Activated T-cell treated with anti-CD3 and anti-CD28 coated beads, Interleukin-2, amount 50 U/mL, for 1 hour (primary cell): ENCODE results near the gene AFF3.
A peak's percentile ranks its signal among the peaks of the same experiment; 100 is the strongest.

Source experiments
- DNase-seq: peaks from one replicate; pipeline ENCODE4 v3.0.0-alpha.2; 2020

Gene AFF3

GRCh38 chr2:99572373-99573164 is 569.8 kb downstream of the AFF3 start:
- no peak for DNase-seq

- DNase-seq, result no peak
Observed at GRCh38 chr2:99571954-99572353, 570.4 kb downstream of the AFF3 start.

DNA sequence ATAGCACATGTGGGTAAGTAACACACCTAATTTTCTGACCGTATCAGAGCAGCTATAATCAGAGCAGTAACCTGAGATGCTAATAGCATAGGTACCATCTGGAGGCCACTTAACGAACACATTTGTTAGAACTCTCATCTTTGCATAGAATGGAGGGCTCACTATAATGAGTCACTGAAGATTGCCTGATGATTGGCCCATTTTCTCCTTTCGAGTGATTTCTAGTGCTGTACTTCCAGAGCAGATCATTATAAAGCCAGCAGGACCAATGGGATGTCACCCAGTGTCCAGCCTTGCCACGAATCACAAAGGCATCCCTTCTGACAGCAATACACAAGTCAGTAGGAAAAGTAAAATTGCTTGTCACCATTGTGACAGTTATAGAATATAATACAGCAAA is 570.9 kb downstream of the AFF3 start:
- no peak for DNase-seq

DNA sequence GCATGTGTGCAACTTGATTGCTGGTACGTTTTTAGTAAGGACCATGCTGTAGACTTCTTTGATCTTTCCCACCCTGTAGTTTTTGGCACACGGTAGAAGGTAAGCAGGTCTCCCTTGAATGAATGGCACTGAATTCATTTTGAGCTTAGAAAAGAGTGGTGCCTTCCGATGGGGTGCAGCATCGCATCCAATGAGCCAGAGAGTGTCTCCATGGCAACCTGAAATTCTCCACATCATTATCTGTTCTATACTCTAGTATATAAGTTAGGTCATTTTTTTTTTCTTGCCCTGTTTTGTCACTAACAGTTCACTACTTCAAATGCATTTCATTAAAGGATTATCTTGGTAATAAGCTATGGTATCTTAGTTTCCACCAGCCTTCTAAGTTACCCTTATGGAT is 571.4 kb downstream of the AFF3 start:
- no peak for DNase-seq

GRCh38 chr2:99569386-99569785 is 573.0 kb downstream of the AFF3 start:
- no peak for DNase-seq

GRCh38 chr2:99565227-99565626 is 577.2 kb downstream of the AFF3 start:
- no peak for DNase-seq

DNA sequence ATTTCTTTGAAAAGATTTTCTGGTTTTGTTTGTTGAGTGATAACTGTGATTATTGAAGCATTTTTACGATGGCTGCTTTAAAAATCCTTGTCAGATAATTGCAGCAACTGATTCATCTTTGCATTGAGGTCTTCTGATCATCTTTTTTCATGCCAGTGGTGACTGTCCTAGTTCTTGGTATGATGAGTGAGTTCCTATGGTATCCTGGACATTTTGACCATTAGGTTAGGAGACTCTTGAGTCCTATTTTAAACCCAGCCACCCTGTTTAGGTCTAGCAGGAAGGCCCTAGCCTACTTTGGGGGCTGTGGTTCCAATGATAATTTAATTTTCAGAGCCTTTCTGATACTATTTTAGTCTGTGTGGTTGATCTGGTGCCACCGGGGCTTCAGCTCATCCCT is 579.9 kb downstream of the AFF3 start:
- DNase-seq, result no peak

DNA sequence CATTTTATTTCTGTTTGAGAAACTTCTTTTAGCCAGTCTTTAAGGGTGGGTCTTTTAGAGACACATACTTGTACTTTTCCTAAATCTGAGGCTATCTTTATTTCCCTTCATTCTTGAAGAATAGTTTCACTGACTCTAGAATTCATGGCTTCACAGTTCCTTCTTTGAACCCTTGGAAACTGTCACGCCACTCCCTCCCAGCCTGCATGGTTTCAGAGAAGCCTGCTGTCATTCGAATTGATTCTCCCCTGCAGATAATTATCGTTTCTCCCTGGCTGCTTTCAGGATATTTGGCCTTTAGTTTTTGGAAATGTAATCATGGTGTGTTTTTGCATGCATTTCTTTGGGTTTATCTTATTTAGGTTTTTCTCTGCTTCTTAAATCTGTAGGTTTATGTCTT is 580.6 kb downstream of the AFF3 start:
- DNase-seq, result no peak

- peak; percentile 86 for DNase-seq
Observed at GRCh38 chr2:99559075-99559662, 583.2 kb downstream of the AFF3 start.

DNA sequence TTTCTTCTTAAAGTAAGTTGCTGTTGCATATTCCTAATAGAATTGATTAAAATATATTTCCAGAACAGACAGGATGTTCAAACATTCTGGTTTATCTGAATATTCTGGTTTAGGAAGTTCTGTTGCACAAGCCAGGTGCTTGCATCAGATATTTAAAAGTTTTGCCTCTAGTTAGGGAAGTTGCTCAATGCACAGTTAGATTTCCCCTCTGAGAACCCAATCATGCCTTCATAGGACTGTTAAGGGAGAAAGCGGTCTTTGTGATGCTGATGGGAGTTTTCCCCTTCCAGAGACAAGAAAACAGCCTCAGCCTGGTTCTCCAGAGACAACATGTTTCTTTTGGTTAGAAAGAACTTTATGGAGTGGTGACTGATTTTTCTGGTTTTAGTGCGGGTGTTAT is 587.0 kb downstream of the AFF3 start:
- DNase-seq, result no peak

- no peak for DNase-seq
Observed at GRCh38 chr2:99554871-99555270, 587.5 kb downstream of the AFF3 start.

GRCh38 chr2:99554238-99554637 is 588.2 kb downstream of the AFF3 start:
- DNase-seq, result no peak

DNA sequence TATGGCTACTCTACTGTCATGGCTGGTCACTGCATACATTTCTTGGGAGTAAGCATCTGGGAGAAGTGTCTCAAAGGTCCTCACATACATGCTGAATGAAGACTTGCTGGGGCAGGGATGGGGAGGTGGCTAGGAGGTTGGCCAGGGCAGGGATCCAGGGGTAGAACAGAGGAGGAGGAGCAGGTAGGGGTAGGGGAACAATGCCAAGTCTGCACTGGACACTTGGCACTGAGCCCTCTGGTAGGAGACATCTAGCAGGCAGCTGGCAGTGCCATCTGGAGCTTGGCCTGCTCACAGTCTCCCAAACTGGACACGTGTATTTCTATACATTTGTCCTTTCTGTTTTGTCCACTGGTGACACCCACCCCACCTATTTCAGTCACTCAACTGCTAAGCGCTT is 589.9 kb downstream of the AFF3 start:
- no peak for DNase-seq

GRCh38 chr2:99550368-99550767 is 592.0 kb downstream of the AFF3 start:
- no peak for DNase-seq

GRCh38 chr2:99545604-99546003 is 596.8 kb downstream of the AFF3 start:
- DNase-seq, result no peak

- DNase-seq, result no peak
Observed at GRCh38 chr2:99545066-99545465, 597.3 kb downstream of the AFF3 start.

DNA sequence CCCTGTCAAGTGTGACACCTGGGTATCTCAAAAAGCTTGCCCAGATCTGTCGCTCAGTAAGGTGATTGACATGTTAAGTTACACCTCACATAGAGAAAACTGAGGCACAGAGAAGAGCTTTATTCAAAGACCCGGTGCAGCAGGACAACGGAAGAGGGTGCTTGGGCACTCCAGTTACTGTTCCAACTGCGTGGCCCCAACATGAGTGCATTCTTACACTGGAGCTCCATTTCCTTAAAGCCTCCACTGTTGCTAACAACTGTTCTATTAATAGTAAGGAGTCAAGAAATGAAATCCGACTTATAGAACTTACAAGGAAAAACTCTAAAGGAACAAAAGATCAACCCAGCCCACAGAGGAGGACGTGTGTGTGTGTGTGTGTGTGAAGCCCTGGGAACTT is 597.8 kb downstream of the AFF3 start:
- no peak for DNase-seq

GRCh38 chr2:99543247-99543646 is 599.1 kb downstream of the AFF3 start:
- no peak for DNase-seq

DNA sequence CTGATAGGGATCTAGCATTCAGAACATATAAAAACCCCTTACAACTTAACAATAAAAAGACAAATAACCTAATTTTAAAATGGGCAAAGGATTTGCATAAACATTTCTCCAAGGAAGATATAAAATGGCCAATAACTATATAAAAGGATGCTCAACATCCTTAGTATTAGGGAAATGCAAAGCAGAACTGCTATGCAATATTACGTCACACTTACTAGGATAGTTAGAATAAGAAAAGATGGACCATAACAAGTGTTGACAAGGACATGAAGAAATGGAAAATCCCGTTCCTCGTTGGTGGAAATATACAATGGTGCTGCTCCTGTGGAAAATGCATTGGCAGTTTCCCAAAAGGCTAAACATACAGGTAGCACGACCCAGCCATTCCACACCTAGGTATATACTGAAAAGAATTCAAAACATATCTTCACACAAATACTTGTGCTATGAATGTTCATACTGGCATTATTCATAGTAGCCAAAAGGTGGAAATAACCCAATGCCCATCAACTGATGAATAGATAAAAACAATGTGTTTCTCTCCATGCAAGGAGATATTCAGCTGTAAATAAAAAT is 604.4 kb downstream of the AFF3 start:
- DNase-seq, result no peak

- no peak for DNase-seq
Observed at GRCh38 chr2:99524056-99524455, 618.3 kb downstream of the AFF3 start.

GRCh38 chr2:99522157-99522556 is 620.2 kb downstream of the AFF3 start:
- no peak for DNase-seq

GRCh38 chr2:99520813-99521212 is 621.6 kb downstream of the AFF3 start:
- DNase-seq, result no peak

DNA sequence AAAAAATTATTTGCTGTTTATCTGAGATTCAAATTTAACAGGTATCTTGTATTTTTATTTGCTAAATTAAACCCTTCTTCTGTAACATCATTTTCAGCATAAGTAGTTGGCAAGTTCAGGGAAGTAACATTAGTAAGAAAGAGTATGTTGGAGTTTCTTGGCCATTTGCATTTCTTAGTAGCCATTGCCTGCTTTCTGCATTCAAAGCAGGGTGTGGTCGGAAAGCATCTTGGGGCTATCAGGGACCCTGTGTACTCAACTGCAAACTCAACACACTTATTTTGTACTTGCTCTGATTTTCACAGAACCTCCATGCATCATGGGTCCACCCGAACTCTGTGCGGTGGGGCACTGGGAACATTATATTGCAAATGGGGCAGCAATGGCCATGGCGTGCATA is 622.2 kb downstream of the AFF3 start:
- DNase-seq, result no peak

- no peak for DNase-seq
Observed at GRCh38 chr2:99514357-99514756, 628.0 kb downstream of the AFF3 start.

DNA sequence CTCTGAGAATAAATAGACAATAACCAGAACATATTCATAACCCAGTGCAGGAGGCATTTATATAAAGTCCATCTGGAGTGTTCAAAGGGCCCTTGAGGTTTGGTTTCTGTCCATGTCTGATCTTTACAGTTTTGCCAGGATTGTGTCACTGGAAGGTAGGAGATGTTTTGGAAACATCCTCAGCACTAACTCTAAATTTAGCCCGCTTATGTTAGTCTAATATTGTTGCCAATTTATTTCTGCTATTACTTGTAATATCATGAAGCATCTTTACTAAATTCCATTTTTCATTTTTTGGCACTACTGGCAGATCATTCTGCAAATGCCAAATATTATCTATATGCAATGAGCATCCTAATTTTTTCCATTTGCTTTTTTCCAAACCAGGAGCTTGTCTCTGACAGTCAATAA is 630.2 kb downstream of the AFF3 start:
- DNase-seq, result no peak
